HFF-Myc (cell line): ENCODE measurements around the gene GDE1.

ENCODE experiments used
- DNase-seq: peaks from one replicate; pipeline ENCODE4 v3.0.0-alpha.2; 2011; ENCODE audit warnings: low read depth; ENCODE audit errors: extremely low read depth
- H3K4me3 ChIP-seq: replicated peaks from 2 replicates; pipeline ENCODE4 v1.5.1; 2011; ENCODE audit warnings: low read depth, mild to moderate bottlenecking, control low read depth, low read length
- TF ChIP-seq, protein P1 (sequence below): IDR thresholded peaks from 2 replicates; pipeline ENCODE4 v1.5.1; 2012; ENCODE audit warnings: mild to moderate bottlenecking, low read depth, low read length, control low read depth; ENCODE audit errors: missing control alignments

Gene GDE1

DNA sequence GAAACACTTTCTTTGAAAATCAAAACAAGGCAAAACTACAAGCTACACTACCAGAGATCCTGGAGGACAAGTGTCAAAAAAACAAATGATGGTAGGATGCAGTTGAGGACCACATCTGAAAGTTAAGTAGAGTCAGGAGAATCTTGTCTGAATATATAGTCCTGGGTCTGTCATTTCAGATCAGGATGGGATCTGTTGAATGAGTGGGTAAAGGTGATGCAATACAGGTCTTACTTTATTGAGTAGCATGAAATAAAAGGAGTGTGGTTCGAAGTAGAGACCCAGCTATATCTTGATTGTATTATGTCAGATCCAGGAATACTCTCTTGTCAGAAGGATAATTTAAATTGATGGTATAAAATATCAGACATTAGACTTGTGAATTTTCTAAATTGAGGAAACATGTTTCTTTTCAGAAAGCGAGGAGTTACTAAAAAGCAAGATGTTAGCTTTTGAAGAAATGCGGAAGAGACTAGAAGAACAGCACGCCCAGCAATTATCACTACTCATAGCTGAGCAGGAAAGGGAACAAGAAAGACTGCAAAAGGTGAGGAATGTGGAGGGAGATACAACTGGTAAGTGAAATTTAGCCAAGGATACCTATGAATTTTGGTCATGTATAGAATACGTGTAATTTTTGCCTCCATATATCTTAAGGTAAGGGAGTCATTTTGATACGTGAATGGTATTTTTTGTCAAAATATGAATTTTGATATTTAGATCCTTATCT lies 18.5 kb upstream of the GDE1 start:
- TF ChIP-seq, protein P1, sequence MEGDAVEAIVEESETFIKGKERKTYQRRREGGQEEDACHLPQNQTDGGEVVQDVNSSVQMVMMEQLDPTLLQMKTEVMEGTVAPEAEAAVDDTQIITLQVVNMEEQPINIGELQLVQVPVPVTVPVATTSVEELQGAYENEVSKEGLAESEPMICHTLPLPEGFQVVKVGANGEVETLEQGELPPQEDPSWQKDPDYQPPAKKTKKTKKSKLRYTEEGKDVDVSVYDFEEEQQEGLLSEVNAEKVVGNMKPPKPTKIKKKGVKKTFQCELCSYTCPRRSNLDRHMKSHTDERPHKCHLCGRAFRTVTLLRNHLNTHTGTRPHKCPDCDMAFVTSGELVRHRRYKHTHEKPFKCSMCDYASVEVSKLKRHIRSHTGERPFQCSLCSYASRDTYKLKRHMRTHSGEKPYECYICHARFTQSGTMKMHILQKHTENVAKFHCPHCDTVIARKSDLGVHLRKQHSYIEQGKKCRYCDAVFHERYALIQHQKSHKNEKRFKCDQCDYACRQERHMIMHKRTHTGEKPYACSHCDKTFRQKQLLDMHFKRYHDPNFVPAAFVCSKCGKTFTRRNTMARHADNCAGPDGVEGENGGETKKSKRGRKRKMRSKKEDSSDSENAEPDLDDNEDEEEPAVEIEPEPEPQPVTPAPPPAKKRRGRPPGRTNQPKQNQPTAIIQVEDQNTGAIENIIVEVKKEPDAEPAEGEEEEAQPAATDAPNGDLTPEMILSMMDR, result no peak
- no peak for DNase-seq
- no peak overlapping the region for H3K4me3 ChIP-seq

DNA sequence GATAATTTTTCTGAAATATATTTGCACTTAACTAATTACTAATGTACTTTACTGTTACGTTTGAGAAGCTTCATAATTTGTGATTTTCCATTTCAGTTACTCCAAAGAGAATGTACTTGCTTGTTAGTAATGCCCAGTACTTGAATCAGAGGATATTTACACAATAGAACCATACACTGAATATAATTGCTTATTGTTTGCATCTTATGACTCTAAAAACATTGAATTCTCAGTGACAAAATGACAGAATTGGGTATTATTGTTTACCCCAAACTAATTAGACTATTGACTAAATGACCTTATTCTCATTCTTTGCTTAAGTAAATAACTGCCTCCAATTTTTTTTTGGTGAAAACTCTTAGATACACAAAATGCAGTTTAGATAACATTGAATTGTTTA lies 10.7 kb upstream of the GDE1 start:
- DNase-seq, result no peak
- no peak overlapping the region for H3K4me3 ChIP-seq
- TF ChIP-seq, protein P1, result no peak

GRCh38 chr16:19528666-19529065 lies 6.8 kb upstream of the GDE1 start:
- DNase-seq, result no peak
- TF ChIP-seq, protein P1, result no peak
- no peak overlapping the region for H3K4me3 ChIP-seq

GRCh38 chr16:19527161-19527560 lies 5.3 kb upstream of the GDE1 start:
- TF ChIP-seq, protein P1, result no peak
- no peak for DNase-seq
- no peak overlapping the region for H3K4me3 ChIP-seq

GRCh38 chr16:19525385-19525723 lies 3.5 kb upstream of the GDE1 start:
- TF ChIP-seq, protein P1, result no peak
- no peak for DNase-seq
- peak overlapping the region; percentile 90 for H3K4me3 ChIP-seq

DNA sequence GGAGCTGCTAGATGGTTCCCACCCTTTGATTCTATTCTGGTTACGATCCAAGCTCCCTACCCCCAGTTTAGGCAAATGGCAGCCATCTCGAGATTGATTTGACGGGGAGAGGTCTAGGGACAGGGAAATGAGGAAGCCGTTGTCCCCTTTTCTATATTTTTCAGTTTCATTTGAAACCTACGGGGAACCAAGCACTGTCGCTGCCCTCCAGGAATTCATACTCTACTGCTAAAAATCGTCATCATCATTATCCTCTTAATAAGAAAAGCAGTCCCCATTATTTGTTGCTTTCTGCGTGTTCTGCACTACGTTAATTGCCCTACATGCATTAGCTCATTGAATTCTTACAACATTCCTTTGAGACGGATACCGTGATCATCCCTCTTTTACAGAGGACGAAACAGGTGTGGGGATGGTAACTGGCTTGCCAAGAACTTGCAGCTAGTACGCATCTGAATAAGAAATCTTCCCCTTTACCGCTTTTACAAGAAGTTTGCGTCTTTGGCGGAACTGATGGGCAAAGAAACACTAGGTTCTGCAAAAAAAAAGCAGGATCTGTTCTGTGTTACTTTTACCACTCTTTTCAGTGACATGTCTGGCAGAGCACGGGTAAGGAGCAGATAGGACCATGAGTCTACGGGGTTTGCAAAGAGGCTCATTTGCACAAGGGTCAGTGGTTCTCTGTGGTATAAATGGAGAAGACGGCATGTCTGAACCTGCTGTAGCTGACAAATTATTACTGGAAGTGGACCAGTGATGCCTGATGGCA lies 2.9 kb upstream of the GDE1 start:
- TF ChIP-seq, protein P1, result no peak
- H3K4me3 ChIP-seq, result peak overlapping the region; percentile 90
- no peak for DNase-seq
